HCT116 (cell line): ENCODE measurements around the gene IMPDH1.

Source experiments
- CTCF ChIP-seq, 3 experiments: fragments of 200-600 bp in 1 of 3; sonication (generic) in 1 of 3; IDR thresholded peaks in 2 of 3; conservative IDR thresholded peaks in 1 of 3; 2 replicates each; pipeline ENCODE4 v1.5.1; 2012 to 2017; ENCODE audit warnings: low read depth in 2 of 3, low read length in 2 of 3, antibody characterized with exemption in 1 of 3, borderline replicate concordance in 1 of 3, control low read depth in 1 of 3, mild to moderate bottlenecking in 1 of 3, mixed read lengths in 1 of 3, mixed run types in 1 of 3, moderate library complexity in 1 of 3; ENCODE audit not compliant: insufficient read depth in 1 of 3
- EGR1 ChIP-seq: IDR thresholded peaks from 2 replicates; pipeline ENCODE4 v1.6.1; 2012; ENCODE audit warnings: low read depth
- EZH2 ChIP-seq: fragments of 200-600 bp; sonication (generic); IDR thresholded peaks from 2 replicates; pipeline ENCODE4 v1.6.1; 2017; ENCODE audit warnings: antibody characterized with exemption, mixed run types
- EZH2phosphoT487 ChIP-seq: fragments of 200-600 bp; IDR thresholded peaks from 2 replicates; pipeline ENCODE4 v1.6.1; 2018; ENCODE audit warnings: antibody characterized with exemption, borderline replicate concordance
- FOSL1 ChIP-seq: IDR thresholded peaks from 2 replicates; pipeline ENCODE4 v1.6.1; 2012; ENCODE audit warnings: low read depth
- POLR2A ChIP-seq: IDR thresholded peaks from 2 replicates; pipeline ENCODE4 v1.7.0; 2011; ENCODE audit warnings: borderline replicate concordance; ENCODE audit not compliant: insufficient read depth, insufficient read length; ENCODE audit errors: extremely low read depth
- POLR2AphosphoS5 ChIP-seq: IDR thresholded peaks from 2 replicates; pipeline ENCODE4 v1.6.1; 2011; ENCODE audit warnings: mild to moderate bottlenecking, low read depth, low read length, moderate library complexity
- SIN3A ChIP-seq: IDR thresholded peaks from 2 replicates; pipeline ENCODE4 v1.6.1; 2012; ENCODE audit warnings: low read depth
- SRF ChIP-seq: IDR thresholded peaks from 2 replicates; pipeline ENCODE4 v1.6.1; 2012; ENCODE audit warnings: low read depth
- TCF7L2 ChIP-seq: IDR thresholded peaks from 2 replicates; pipeline ENCODE4 v1.7.0; 2011; ENCODE audit warnings: borderline replicate concordance, inconsistent platforms; ENCODE audit not compliant: insufficient read depth, insufficient read length; ENCODE audit errors: extremely low read depth
- YY1 ChIP-seq: IDR thresholded peaks from 2 replicates; pipeline ENCODE4 v1.6.1; 2011; ENCODE audit warnings: low read length, low read depth, moderate library complexity, mild to moderate bottlenecking; ENCODE audit not compliant: insufficient replicate concordance; ENCODE audit errors: extremely low read depth
- ZNF274 ChIP-seq: fragments of 200-500 bp; sonication (Bioruptor generic); IDR thresholded peaks from 2 replicates; pipeline ENCODE4 v1.6.1; 2014; ENCODE audit warnings: mild to moderate bottlenecking, low read depth, low read length, inconsistent platforms
- TF ChIP-seq, protein P1 (sequence below): IDR thresholded peaks from 2 replicates; pipeline ENCODE4 v1.6.1; 2011; ENCODE audit warnings: mild to moderate bottlenecking, low read length, moderate library complexity; ENCODE audit not compliant: insufficient replicate concordance; ENCODE audit errors: extremely low read depth
- TF ChIP-seq, protein P2 (sequence below): IDR thresholded peaks from 2 replicates; pipeline ENCODE4 v1.6.1; 2012

DNA sequence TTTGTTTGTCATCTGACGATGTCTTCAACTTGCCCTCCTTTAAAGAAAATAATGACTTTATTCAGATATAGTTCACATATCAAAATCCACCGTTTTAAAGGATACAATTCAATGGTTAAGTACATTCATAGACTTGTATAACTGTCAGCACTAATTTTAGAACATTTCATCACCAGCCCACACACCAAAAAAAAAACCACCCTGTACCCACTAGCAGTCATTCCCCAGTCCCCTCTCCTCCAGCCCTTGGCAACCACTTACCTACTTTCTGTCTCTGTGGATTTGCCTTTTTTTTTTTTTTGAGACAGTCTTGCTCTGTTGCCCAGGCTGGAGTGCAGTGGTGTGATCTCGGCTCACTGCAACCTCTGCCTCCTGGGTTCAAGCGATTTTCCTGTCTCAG lies 40.6 kb upstream of the IMPDH1 start:
- no peak for TF ChIP-seq CTCF (IDR thresholded peaks at IDR 0.05 in 2 of 3, conservative IDR thresholded peaks at IDR 0.05 in 1 of 3; ENCODE audit: borderline replicate concordance in 1 of 3, insufficient read depth in 1 of 3, low read depth in 2 of 3, low read length in 2 of 3)
- TF ChIP-seq ZNF274 = no peak
- TF ChIP-seq, protein P1, sequence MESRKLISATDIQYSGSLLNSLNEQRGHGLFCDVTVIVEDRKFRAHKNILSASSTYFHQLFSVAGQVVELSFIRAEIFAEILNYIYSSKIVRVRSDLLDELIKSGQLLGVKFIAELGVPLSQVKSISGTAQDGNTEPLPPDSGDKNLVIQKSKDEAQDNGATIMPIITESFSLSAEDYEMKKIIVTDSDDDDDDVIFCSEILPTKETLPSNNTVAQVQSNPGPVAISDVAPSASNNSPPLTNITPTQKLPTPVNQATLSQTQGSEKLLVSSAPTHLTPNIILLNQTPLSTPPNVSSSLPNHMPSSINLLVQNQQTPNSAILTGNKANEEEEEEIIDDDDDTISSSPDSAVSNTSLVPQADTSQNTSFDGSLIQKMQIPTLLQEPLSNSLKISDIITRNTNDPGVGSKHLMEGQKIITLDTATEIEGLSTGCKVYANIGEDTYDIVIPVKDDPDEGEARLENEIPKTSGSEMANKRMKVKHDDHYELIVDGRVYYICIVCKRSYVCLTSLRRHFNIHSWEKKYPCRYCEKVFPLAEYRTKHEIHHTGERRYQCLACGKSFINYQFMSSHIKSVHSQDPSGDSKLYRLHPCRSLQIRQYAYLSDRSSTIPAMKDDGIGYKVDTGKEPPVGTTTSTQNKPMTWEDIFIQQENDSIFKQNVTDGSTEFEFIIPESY = no peak
- TF ChIP-seq, protein P2, sequence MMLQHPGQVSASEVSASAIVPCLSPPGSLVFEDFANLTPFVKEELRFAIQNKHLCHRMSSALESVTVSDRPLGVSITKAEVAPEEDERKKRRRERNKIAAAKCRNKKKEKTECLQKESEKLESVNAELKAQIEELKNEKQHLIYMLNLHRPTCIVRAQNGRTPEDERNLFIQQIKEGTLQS = no peak
- no peak for TF ChIP-seq POLR2A
- TF ChIP-seq EZH2phosphoT487 = no peak
- no peak for TF ChIP-seq POLR2AphosphoS5
- TF ChIP-seq SRF = no peak
- TF ChIP-seq SIN3A = no peak
- TF ChIP-seq EZH2 = no peak
- no peak for TF ChIP-seq FOSL1
- TF ChIP-seq YY1 = no peak
- no peak for TF ChIP-seq EGR1
- TF ChIP-seq TCF7L2 = no peak
